Parathyroid adenoma (tissue), 2 donors: ENCODE measurements around the gene GTF3C4.

Experiments used
- H2AFZ ChIP-seq: fragments of 300-600 bp; sonication (generic); one replicate; pipeline ENCODE4 v1.7.0; 2017; ENCODE audit warnings: antibody characterized with exemption, mild to moderate bottlenecking
- H3K27ac ChIP-seq: fragments of 300-600 bp; sonication (generic); one replicate; pipeline ENCODE4 v1.7.0; 2017
- H3K27me3 ChIP-seq: fragments of 300-600 bp; sonication (generic); one replicate; pipeline ENCODE4 v1.7.0; 2017; ENCODE audit warnings: low read length; ENCODE audit not compliant: control insufficient read depth, insufficient read depth
- H3K36me3 ChIP-seq: fragments of 300-600 bp; sonication (generic); one replicate; pipeline ENCODE4 v1.7.0; 2017; ENCODE audit warnings: low read length; ENCODE audit not compliant: control insufficient read depth, insufficient read depth
- H3K4me1 ChIP-seq: fragments of 300-600 bp; sonication (generic); one replicate; pipeline ENCODE4 v1.7.0; 2017; ENCODE audit warnings: control low read depth
- H3K4me2 ChIP-seq: fragments of 300-600 bp; sonication (generic); one replicate; pipeline ENCODE4 v1.7.0; 2017; ENCODE audit warnings: low read length
- H3K4me3 ChIP-seq: fragments of 300-600 bp; sonication (generic); one replicate; pipeline ENCODE4 v1.7.0; 2017; ENCODE audit warnings: low read depth, low read length
- H3K79me2 ChIP-seq: fragments of 300-600 bp; sonication (generic); one replicate; pipeline ENCODE4 v1.7.0; 2017; ENCODE audit warnings: control low read depth
- H3K9ac ChIP-seq: fragments of 300-600 bp; sonication (generic); one replicate; pipeline ENCODE4 v1.7.0; 2017; ENCODE audit warnings: mild to moderate bottlenecking
- H3K9me3 ChIP-seq: fragments of 300-600 bp; sonication (generic); one replicate; pipeline ENCODE4 v1.7.0; 2017; ENCODE audit warnings: low read length; ENCODE audit not compliant: control insufficient read depth
- CTCF ChIP-seq: fragments of 300-600 bp; sonication (generic); IDR thresholded peaks from one replicate; pipeline ENCODE4 v1.7.0; 2017; ENCODE audit warnings: antibody characterized with exemption, mild to moderate bottlenecking
- donor health status: primary hyperparathyroidism.

The GTF3C4 gene

GRCh38 chr9:132743931-132744479, 73.7 kb downstream of the GTF3C4 start:
- Histone ChIP-seq H3K79me2 (no peaks in the 10 kb centered on the region), H3K36me3 (no peaks in the 10 kb centered on the region), H3K9me3 (no peaks in the 10 kb centered on the region), H3K27me3 (no peaks in the 10 kb centered on the region), H3K4me1 (no peaks in the 10 kb centered on the region), H3K9ac (no peak overlapping the region), H3K4me3 (no peak overlapping the region), H3K4me2 (no peak overlapping the region), H3K27ac (no peak overlapping the region), H2AFZ (no peak overlapping the region)
- no peak for TF ChIP-seq CTCF
